GM19467 (cell line): ENCODE data around the gene VPS9D1.

Experiments used
- ATAC-seq: cut with Tn5 transposase; IDR thresholded peaks from one replicate; pipeline ENCODE4 v1.9.1; 2021; ENCODE audit warnings: mild to moderate bottlenecking, moderate library complexity; ENCODE audit not compliant: unreplicated experiment

VPS9D1 gene

GRCh38 chr16:89733322-89733721 lies 12.6 kb upstream of the VPS9D1 start:
- ATAC-seq, result no peak

DNA sequence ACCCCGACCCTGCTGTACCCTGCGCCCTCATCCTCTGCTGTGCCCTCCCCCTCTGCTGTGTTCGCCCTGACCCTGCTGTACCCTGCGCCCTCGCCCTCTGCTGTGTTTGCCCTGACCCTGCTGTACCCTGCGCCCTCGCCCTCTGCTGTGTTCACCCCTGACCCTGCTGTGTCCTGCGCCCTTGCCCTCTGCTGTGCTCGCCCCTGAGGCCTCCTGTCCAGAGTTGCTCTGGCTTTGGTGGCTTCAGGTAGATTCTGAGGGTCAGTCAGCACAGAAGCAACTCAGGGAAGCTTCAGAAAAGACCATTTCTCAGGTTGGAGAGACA lies 12.2 kb upstream of the VPS9D1 start:
- no peak for ATAC-seq

DNA sequence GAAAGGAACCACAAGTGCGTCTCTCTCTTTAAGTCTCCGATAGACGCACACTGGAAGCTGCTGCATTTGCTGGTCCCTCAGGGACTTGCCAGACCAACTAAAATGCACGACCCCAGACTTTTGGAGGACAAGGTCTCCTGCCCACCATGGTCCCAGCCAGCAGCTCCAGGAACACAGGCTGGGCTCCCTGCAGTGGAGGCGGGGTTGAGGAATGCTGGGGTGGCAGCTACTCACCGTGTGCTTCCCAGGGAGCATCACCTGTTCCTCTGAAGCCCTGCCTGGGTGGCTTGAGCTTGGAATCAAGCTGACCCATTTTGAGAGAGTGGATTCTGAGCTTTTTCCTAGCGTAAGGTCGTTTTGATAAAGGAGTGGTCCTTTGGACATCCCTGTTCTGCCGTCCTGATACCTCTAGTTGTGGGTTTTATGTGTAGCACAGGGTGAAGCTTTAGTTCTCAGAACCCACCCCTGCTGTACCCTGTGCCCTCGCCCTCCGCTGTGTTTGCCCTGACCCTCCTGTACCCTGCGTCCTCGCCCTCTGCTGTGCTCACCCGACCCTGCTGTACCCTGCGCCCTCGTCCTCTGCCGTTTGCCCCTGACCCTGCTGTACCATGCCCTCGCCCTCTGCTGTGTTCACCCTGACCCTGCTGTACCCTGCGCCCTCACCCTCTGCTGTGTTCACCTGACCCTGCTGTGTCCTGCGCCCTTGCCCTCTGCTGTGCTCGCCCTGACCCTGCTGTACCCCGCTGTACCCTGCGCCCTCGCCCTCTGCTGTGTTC lies 11.6 kb upstream of the VPS9D1 start:
- ATAC-seq, result no peak

- ATAC-seq, result no peak
These were observed 10.0 kb upstream of the VPS9D1 start for GRCh38 chr16:89730610-89731234.

GRCh38 chr16:89729863-89730593 lies 9.3 kb upstream of the VPS9D1 start:
- ATAC-seq, result no peak

DNA sequence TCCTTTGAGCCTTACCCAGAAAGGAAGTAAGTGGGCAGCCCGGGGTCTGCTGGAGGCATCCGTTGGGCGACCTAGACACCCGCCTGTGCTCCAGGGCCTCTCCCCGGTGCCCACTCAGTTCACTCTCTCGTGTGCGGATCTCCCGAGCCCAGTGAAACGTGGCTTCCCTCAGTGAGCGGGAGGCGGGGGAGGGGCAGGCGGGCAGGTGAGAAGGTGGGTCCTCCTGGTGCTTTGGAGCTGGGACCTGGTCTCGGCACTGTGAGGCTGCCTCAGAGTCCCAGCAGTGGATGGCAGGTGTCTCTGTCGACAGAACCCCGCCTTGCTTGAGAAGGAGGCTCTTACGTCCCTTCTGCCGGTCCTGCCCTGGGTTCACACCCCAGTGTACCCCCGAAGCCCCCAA lies 8.6 kb upstream of the VPS9D1 start:
- ATAC-seq, result no peak

DNA sequence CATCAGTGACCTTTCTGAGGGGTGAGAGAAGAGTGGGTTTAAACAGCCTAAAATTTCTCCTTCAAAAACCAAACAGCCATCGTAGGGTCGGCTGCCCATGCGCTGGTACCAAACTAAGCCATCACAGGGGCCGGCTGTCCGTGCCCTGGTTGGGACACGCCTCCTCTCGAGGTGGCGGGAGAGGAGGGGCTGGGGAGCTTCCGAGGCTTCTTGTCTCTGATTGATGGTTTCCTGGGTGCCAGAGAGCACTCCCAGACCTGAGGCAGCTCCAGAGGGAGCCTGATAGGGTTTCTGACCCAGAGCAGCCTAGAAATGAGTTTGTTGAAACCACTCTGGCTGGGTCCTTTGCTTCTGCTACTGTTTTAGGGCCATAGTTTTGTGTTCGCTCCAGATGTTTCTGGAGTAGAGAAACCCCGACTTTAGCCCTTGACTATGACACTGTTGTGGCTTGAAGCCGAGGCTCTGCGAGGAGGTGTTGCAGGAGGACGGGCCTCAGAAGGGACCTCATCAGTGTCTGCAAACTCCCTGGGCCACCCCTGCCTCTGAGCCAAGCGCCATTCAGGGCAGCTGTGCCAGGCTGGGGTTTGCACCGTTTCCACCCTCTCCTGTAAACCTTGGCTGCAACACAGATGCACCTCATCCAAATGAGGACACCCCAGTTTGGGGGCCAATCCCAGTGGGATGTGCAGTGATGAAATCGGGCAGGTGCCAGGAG lies 6.9 kb upstream of the VPS9D1 start:
- ATAC-seq, result no peak

DNA sequence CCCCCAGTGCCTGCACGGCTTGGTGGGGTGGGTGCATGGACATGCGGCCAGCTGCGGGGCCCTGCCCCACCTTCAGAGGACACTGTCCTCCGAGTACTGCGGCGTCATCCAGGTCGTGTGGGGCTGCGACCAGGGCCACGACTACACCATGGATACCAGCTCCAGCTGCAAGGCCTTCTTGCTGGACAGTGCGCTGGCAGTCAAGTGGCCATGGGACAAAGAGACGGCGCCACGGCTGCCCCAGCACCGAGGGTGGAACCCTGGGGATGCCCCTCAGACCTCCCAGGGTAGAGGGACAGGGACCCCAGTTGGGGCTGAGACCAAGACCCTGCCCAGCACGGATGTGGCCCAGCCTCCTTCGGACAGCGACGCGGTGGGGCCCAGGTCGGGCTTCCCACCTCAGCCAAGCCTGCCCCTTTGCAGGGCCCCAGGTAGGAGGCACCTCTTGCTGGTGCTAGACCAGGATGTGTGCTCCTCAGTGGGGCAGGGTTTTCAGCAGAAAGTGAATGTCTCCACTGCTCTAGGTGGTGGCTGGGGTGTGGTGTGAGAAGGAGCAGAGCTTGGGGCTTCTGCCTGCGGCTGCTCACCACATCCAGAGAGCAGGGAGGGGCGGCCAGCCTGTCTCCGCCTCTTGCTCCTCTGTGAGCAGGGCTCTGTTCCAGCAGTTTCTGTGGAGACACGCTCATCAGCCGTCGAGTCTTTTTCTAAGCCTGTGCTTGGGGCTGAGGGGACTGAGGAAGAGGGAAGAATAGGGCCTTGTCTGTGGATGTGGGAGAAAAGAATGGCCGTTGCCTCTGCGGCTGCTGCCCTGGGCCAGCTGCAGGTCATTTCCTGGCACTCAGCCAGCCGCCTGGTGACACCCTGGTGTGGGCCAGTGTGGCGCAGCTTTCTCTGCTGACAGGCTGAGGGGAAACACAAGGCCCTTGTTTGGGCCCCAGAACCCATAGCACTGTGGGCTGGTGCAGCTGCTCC lies 2.9 kb upstream of the VPS9D1 start:
- ATAC-seq, result no peak

DNA sequence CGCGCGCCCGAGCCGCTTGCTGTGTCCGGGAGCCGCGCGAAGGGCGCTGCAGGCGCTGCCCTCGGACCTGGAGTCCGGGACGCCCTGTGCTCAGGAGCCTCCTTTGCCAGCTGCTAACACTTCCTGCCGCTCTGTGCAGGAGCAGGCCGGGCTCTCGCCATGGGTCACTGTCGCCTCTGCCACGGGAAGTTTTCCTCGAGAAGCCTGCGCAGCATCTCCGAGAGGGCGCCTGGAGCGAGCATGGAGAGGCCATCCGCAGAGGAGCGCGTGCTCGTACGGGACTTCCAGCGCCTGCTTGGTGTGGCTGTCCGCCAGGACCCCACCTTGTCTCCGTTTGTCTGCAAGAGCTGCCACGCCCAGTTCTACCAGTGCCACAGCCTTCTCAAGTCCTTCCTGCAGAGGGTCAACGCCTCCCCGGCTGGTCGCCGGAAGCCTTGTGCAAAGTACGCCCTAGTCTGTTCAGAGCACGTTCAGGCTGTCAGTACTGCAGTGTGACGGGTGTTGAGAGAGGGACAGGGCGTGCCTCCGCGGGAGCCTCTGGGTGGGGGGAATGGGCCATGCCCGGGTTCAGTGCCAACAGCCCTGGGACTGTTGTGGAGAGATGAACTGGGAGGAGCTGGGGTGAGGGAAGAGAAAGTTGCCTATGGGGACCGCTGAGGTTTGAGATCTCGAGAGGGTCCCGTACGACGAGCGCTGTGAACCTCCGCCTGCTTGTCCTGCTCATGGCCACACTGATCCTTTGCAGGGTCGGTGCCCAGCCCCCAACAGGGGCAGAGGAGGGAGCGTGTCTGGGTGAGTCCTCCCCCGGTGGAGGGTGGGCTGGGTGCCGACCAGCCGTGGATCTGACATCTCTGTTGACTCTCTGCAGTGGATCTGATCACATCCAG lies 1.9 kb upstream of the VPS9D1 start:
- ATAC-seq, result peak; percentile 19

GRCh38 chr16:89721546-89722391 lies 1.1 kb upstream of the VPS9D1 start:
- peak; percentile 28 for ATAC-seq

DNA sequence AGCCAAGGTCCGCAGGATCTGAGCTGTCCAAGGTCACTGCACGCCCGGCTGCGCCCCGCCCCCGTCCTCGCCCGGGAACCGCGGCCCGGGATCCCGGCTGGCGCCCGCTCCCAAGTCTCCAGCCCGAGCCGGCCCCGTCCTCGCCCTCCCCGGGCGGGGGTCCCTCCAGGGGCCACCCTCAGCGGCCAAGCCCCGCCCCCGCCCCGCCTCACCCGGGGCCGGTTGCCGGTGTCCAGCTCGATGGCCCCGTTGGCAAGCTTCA lies 216 bp downstream of the VPS9D1 start:
- ATAC-seq, result peak; percentile 12

DNA sequence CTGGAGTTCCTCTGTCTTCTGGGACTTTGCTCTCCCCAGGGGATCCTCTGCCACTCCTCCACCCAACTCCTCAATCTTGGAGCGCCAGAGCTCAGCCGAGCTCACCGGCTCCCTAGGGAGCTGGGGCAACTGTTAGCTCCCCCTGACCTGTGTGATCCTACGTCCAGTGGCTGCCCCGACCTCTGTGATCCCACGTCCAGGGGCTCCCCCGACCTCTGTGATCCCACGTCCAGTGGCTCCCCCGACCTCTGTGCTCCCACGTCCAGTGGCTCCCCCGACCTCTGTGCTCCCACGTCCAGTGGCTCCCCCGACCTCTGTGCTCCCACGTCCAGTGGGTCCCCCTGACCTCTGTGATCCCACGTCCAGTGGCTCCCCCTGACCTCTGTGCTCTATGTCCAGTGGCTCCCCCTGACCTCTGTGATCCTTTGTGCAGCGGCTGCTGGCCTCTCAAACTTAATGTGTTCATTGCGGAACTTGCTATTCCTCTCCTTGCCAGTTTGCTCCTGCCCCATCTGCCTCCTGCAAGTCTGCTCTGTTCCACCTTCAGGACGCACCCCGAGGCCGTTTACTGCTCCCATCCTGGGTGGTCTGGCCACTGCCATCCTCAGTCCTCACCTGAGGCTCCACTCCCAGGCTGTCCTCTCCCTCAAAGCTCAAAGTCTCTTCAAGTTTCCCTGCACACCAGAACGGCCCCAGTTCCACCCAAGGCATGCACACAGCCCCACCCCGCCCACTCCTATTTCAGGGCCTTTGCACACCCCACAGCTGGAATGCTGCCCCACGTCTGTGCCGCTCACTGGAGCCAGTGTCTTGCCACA lies 2.8 kb downstream of the VPS9D1 start:
- no peak for ATAC-seq

DNA sequence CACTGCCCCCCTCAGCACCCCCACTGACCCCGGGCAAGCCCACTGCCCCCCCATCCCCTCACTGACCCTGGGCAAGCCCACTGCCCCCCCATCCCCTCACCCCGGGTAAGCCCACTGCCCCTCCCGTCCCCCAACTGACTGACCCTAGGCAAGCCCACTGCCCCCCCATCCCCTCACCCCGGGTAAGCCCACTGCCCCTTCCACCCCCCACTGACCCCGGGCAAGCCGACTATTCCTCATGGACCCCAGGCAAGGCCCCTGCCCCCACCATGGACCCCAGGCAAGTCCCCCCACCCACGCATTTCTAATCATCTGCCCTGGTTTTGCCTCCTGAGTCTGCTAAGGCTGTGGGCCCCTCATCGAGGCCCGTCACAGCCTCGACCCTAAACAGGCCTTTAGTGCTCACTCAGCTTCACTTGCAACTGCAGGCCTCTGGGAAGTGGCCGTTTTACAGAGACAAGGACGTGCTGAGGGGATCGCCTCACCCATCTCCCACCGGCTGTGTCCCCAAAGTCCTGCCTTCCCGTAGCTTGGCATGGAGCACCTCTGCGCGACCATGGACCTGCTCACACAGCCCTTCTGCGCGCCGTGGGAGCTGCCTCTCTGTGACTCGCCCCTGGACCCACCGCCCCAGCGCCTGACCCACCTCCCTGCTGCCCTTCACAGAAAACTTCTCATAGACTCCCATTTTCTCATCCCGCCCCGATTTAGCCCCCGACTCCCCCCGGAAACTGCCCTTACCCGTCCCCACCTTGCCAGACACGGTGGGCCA lies 3.6 kb downstream of the VPS9D1 start:
- ATAC-seq, result no peak

GRCh38 chr16:89716493-89716892 lies 4.2 kb downstream of the VPS9D1 start:
- no peak for ATAC-seq

- ATAC-seq, result no peak
These were observed 8.4 kb downstream of the VPS9D1 start for GRCh38 chr16:89712274-89712781.

GRCh38 chr16:89711601-89712273 lies 9.0 kb downstream of the VPS9D1 start:
- no peak for ATAC-seq
